T-cell (primary cell): ENCODE data around the gene IFITM2. TPM values are rescaled to one million over a fixed set of nuclear protein-coding genes. Genes with fewer than 3 reads are reported as not detected.
"Not testable (repeated sequence)": the region's sequence is repeated elsewhere in the genome, so short reads cannot be mapped to it uniquely, and the experiment has no call there.

Source experiments
- ATAC-seq, 4 experiments: fragments of 200-7000 bp in 3 of 4; fragments of 150-1000 bp in 1 of 4; cut with Tn5 transposase; replicated peaks in 1 of 4; 1 replicate in 3 of 4; 2 replicates in 1 of 4; pipeline ENCODE4 v1.10.0; 2021; ENCODE audit warnings: moderate library complexity in 3 of 4, mild to moderate bottlenecking in 2 of 4, moderate number of reproducible peaks in 1 of 4
- CTCF ChIA-PET, 2 donors: fragments of 300-600 bp; sonication (Branson Sonifier 250); formaldehyde crosslinking; loops; one replicate each; lab custom pipeline; 2022; ENCODE audit warnings: antibody characterized with exemption in 2 of 2; lab: Charles Lee
- POLR2A ChIA-PET, 2 donors: fragments of 300-600 bp; sonication (Branson Sonifier 250); formaldehyde crosslinking; loops; one replicate each; lab custom pipeline; 2022; ENCODE audit warnings: antibody characterized with exemption in 2 of 2; lab: Charles Lee
- DNase-seq, 35 experiments: peaks; one replicate each; pipeline versions ENCODE4 v3.0.0 to v3.0.0-alpha.2; 2013 to 2023
- H3K27ac ChIP-seq: one replicate; pipeline ENCODE4 v1.5.1; 2013; ENCODE audit warnings: low read length
- H3K27me3 ChIP-seq, 2 experiments: replicated peaks in 1 of 2; 1 replicate in 1 of 2; 2 replicates in 1 of 2; pipeline versions ENCODE4 v1.6.1 to v1.7.0; 2013; ENCODE audit warnings: low read length in 1 of 2, mixed read lengths in 1 of 2; ENCODE audit not compliant: control insufficient read depth in 2 of 2, insufficient read depth in 2 of 2; ENCODE audit errors: extremely low read depth in 1 of 2
- H3K36me3 ChIP-seq, 2 donors: 1 replicate in 1 of 2; 2 replicates in 1 of 2; pipeline versions ENCODE4 v1.6.1 to v1.7.0; 2013; ENCODE audit warnings: low read length in 1 of 2; ENCODE audit not compliant: control insufficient read depth in 2 of 2, insufficient read depth in 1 of 2; ENCODE audit errors: extremely low read depth in 1 of 2
- H3K4me1 ChIP-seq, 2 experiments: 1 replicate in 1 of 2; 2 replicates in 1 of 2; pipeline versions ENCODE4 v1.6.1 to v1.7.0; 2013; ENCODE audit warnings: low read length in 2 of 2, mixed read lengths in 1 of 2; ENCODE audit not compliant: insufficient read depth in 2 of 2, control insufficient read depth in 1 of 2; ENCODE audit errors: extremely low read depth in 1 of 2
- H3K4me3 ChIP-seq, 2 donors: 1 replicate in 1 of 2; 2 replicates in 1 of 2; pipeline versions ENCODE4 v1.5.1 to v1.7.0; 2013; ENCODE audit warnings: mild to moderate bottlenecking in 2 of 2, low read length in 1 of 2, moderate library complexity in 1 of 2; ENCODE audit not compliant: control insufficient read depth in 1 of 2; ENCODE audit errors: extremely low read depth in 1 of 2
- H3K9me3 ChIP-seq: 2 replicates; pipeline ENCODE4 v1.7.0; 2013
- H3K27ac Mint-ChIP-seq, 2 donors: one replicate each; pipeline ENCODE4 v1.8.0; 2020 to 2021; ENCODE audit warnings: mild to moderate bottlenecking in 2 of 2, mixed read lengths in 2 of 2
- H3K27me3 Mint-ChIP-seq, 2 donors: one replicate each; pipeline ENCODE4 v1.8.0; 2021 to 2022; ENCODE audit warnings: mixed read lengths in 2 of 2
- H3K36me3 Mint-ChIP-seq: one replicate; pipeline ENCODE4 v1.8.0; 2021; ENCODE audit warnings: mixed read lengths
- H3K4me1 Mint-ChIP-seq, 3 donors: one replicate each; pipeline ENCODE4 v1.8.0; 2020 to 2022; ENCODE audit warnings: mixed read lengths in 3 of 3, mild to moderate bottlenecking in 1 of 3
- H3K4me3 Mint-ChIP-seq, 3 donors: one replicate each; pipeline ENCODE4 v1.8.0; 2020 to 2022; ENCODE audit warnings: mild to moderate bottlenecking in 3 of 3, mixed read lengths in 3 of 3, moderate library complexity in 3 of 3
- H3K9me3 Mint-ChIP-seq, 3 donors: one replicate each; pipeline ENCODE4 v1.8.0; 2020 to 2022; ENCODE audit warnings: mixed read lengths in 3 of 3
- WGBS: methylation state at CpG from one replicate; pipeline ENCODE4 v1.1.5; 2013; ENCODE audit warnings: missing lambda C conversion rate; ENCODE audit not compliant: insufficient coverage; 5-methylcytosine and 5-hydroxymethylcytosine counted together
- total RNA-seq, 35 experiments: library from RNA in 6 of 35; stranded (reverse) in 6 of 35; fragments of 120-200 nt in 1 of 35; gene quantifications; one replicate each; pipeline versions ENCODE4 v1.2.1 to v1.2.4 and lab custom pipeline; 2013 to 2026

The IFITM2 gene
- total RNA-seq, 5 donors from 2014 or later (not counting 1 experiment from before 2014, with no cell fraction given): 276 to 654 (median 359) TPM

GRCh38 chr11:319888-320273 lies 12.3 kb downstream of the IFITM2 start:
- Histone ChIP-seq H3K4me1 (peaks cover 16 to 58% of the 10 kb centered on the region in 2 experiments), H3K36me3 (peaks cover 0 to 14% of the 10 kb centered on the region in 2 donors), H3K4me3 (peak overlapping the region; percentile 48 to 75), H3K27ac (peak overlapping the region; percentile 28)
- peak in 3 of 4 experiments; percentile 1 to 6 (median 4) for ATAC-seq
- Mint-ChIP-seq H3K27ac (peak overlapping the region; percentile 91 to 98), H3K4me3 (peak overlapping the region; percentile 79 to 87 (median 83)), H3K36me3 (peaks cover 11% of the 10 kb centered on the region), H3K4me1 (peaks cover 35 to 47% (median 47%) of the 10 kb centered on the region in 3 donors)
- H3K9me3 ChIP-seq, H3K27me3 ChIP-seq, H3K27me3 Mint-ChIP-seq, H3K9me3 Mint-ChIP-seq, POLR2A ChIA-PET, DNase-seq: not testable (repeated sequence)
- WGBS: no CpG with 5 or more reads among the region's 10 CpGs
- CTCF ChIA-PET: interaction anchor here in 1 of 2 donors (0.6 kb wide), 1 partner anchor 15 kb away, joined by 3 read pairs; no protein-coding TSS in a partner anchor

GRCh38 chr11:324156-324555 lies 16.5 kb downstream of the IFITM2 start:
- no peaks in the 10 kb centered on the region for H3K27me3 Mint-ChIP-seq
- no peaks in the 10 kb centered on the region for H3K9me3 Mint-ChIP-seq
- Histone ChIP-seq H3K4me3 (no peak overlapping the region), H3K9me3 (no peaks in the 10 kb centered on the region), H3K27me3 (no peaks in the 10 kb centered on the region), H3K36me3 (no peaks in the 10 kb centered on the region), H3K27ac (no peak overlapping the region), H3K4me1 (peaks cover 41 to 69% of the 10 kb centered on the region in 2 experiments)
- ATAC-seq (no peak), DNase-seq (no peak)
- ChIA-PET POLR2A (interaction anchor here in 1 of 2 donors (0.7 kb wide), 1 partner anchor 12 kb away, joined by 8 read pairs; no protein-coding TSS in a partner anchor), CTCF (no interaction called here)
- H3K4me3 Mint-ChIP-seq: peak overlapping the region in 1 of 3 donors; percentile 58
- WGBS: 100% methylated on average over 1 of the region's 11 CpGs
- H3K4me1 Mint-ChIP-seq: peaks cover 48 to 63% (median 59%) of the 10 kb centered on the region in 3 donors
- peak overlapping the region; percentile 18 to 83 for H3K27ac Mint-ChIP-seq
- no peaks in the 10 kb centered on the region for H3K36me3 Mint-ChIP-seq

GRCh38 chr11:324593-325517 lies 17.2 kb downstream of the IFITM2 start:
- POLR2A ChIA-PET: interaction anchor here in 1 of 2 donors (0.7 kb wide), 1 partner anchor 12 kb away, joined by 8 read pairs; no protein-coding TSS in a partner anchor
- H3K9me3 ChIP-seq, DNase-seq, H3K36me3 Mint-ChIP-seq, H3K36me3 ChIP-seq, ATAC-seq, H3K27ac ChIP-seq, H3K4me3 ChIP-seq, H3K9me3 Mint-ChIP-seq, H3K27me3 ChIP-seq, H3K27me3 Mint-ChIP-seq: not testable (repeated sequence)
- peaks cover 55 to 65% (median 60%) of the 10 kb centered on the region in 3 donors for H3K4me1 Mint-ChIP-seq
- peak overlapping the region in 2 of 3 donors; percentile 37 to 58 for H3K4me3 Mint-ChIP-seq
- peaks cover 40 to 67% of the 10 kb centered on the region in 2 experiments for H3K4me1 ChIP-seq
- CTCF ChIA-PET: interaction anchor here in 1 of 2 donors (1.0 kb wide), 1 partner anchor 87 kb away, joined by 3 read pairs; no protein-coding TSS in a partner anchor
- 72% methylated on average over 16 of the region's 34 CpGs for WGBS
- peak overlapping the region; percentile 18 to 83 for H3K27ac Mint-ChIP-seq

- Histone ChIP-seq H3K27ac (peak overlapping the region; percentile 94), H3K36me3 (no peaks in the 10 kb centered on the region), H3K4me1 (peaks cover 43 to 69% of the 10 kb centered on the region in 2 experiments), H3K27me3 (no peaks in the 10 kb centered on the region), H3K4me3 (peak overlapping the region; percentile 23 to 44), H3K9me3 (no peaks in the 10 kb centered on the region)
- peaks cover 54 to 66% (median 59%) of the 10 kb centered on the region in 3 donors for H3K4me1 Mint-ChIP-seq
- H3K4me3 Mint-ChIP-seq: peak overlapping the region in 2 of 3 donors; percentile 28 to 74
- ATAC-seq: no peak
- H3K27me3 Mint-ChIP-seq: no peaks in the 10 kb centered on the region
- H3K36me3 Mint-ChIP-seq: no peaks in the 10 kb centered on the region
- 86% methylated on average over 24 of the region's 30 CpGs for WGBS
- H3K27ac Mint-ChIP-seq: peak overlapping the region; percentile 96 to 97
- no peaks in the 10 kb centered on the region for H3K9me3 Mint-ChIP-seq
- ChIA-PET POLR2A (no interaction called here), CTCF (interaction anchor here (0.6 to 1.7 kb wide), 4 partner anchors 9 to 88 kb away, joined by 3 to 9 read pairs (median 5); no protein-coding TSS in a partner anchor)
- DNase-seq: no peak
Measured at GRCh38 chr11:325796-326591, 18.4 kb downstream of the IFITM2 start.

- WGBS: 49% methylated on average over 6 of the region's 6 CpGs
- ATAC-seq: peak in 3 of 4 experiments; percentile 2 to 6 (median 4)
- Histone ChIP-seq H3K27ac (peak overlapping the region; percentile 94), H3K27me3 (no peaks in the 10 kb centered on the region), H3K36me3 (no peaks in the 10 kb centered on the region), H3K4me3 (peak overlapping the region; percentile 23 to 44), H3K9me3 (no peaks in the 10 kb centered on the region), H3K4me1 (peaks cover 47 to 72% of the 10 kb centered on the region in 2 experiments)
- Mint-ChIP-seq H3K36me3 (no peaks in the 10 kb centered on the region), H3K4me1 (peaks cover 57 to 71% (median 64%) of the 10 kb centered on the region in 3 donors), H3K9me3 (no peaks in the 10 kb centered on the region), H3K27me3 (no peaks in the 10 kb centered on the region), H3K27ac (peak overlapping the region; percentile 96 to 97), H3K4me3 (peak overlapping the region in 2 of 3 donors; percentile 21 to 74)
- no peak for DNase-seq
- ChIA-PET CTCF (interaction anchor here in 1 of 2 donors (0.6 to 1.7 kb wide), 2 partner anchors 9 to 15 kb away, joined by 4 to 6 read pairs; no protein-coding TSS in a partner anchor), POLR2A (no interaction called here)
Measured at GRCh38 chr11:326592-326841, 18.9 kb downstream of the IFITM2 start.
